ENCODE results near the gene PSMA5.

GRCh38 chr1:109356915-109357314 lies 69.3 kb downstream of the PSMA5 start:
- TF ChIP-seq, protein P1, sequence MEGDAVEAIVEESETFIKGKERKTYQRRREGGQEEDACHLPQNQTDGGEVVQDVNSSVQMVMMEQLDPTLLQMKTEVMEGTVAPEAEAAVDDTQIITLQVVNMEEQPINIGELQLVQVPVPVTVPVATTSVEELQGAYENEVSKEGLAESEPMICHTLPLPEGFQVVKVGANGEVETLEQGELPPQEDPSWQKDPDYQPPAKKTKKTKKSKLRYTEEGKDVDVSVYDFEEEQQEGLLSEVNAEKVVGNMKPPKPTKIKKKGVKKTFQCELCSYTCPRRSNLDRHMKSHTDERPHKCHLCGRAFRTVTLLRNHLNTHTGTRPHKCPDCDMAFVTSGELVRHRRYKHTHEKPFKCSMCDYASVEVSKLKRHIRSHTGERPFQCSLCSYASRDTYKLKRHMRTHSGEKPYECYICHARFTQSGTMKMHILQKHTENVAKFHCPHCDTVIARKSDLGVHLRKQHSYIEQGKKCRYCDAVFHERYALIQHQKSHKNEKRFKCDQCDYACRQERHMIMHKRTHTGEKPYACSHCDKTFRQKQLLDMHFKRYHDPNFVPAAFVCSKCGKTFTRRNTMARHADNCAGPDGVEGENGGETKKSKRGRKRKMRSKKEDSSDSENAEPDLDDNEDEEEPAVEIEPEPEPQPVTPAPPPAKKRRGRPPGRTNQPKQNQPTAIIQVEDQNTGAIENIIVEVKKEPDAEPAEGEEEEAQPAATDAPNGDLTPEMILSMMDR (IDR thresholded peaks at IDR 0.05; ENCODE audit: poor library complexity, severe bottlenecking) = no peak
- TF ChIP-seq TAF1 (IDR thresholded peaks at IDR 0.05; ENCODE audit: low read depth) (no peak), POLR2AphosphoS5 (IDR thresholded peaks at IDR 0.05) (no peak), MXI1 (conservative IDR thresholded peaks at IDR 0.05; ENCODE audit: poor library complexity, severe bottlenecking) (no peak), EP300 (conservative IDR thresholded peaks at IDR 0.05; ENCODE audit: poor library complexity, severe bottlenecking) (no peak)
- TF ChIP-seq, protein P2, sequence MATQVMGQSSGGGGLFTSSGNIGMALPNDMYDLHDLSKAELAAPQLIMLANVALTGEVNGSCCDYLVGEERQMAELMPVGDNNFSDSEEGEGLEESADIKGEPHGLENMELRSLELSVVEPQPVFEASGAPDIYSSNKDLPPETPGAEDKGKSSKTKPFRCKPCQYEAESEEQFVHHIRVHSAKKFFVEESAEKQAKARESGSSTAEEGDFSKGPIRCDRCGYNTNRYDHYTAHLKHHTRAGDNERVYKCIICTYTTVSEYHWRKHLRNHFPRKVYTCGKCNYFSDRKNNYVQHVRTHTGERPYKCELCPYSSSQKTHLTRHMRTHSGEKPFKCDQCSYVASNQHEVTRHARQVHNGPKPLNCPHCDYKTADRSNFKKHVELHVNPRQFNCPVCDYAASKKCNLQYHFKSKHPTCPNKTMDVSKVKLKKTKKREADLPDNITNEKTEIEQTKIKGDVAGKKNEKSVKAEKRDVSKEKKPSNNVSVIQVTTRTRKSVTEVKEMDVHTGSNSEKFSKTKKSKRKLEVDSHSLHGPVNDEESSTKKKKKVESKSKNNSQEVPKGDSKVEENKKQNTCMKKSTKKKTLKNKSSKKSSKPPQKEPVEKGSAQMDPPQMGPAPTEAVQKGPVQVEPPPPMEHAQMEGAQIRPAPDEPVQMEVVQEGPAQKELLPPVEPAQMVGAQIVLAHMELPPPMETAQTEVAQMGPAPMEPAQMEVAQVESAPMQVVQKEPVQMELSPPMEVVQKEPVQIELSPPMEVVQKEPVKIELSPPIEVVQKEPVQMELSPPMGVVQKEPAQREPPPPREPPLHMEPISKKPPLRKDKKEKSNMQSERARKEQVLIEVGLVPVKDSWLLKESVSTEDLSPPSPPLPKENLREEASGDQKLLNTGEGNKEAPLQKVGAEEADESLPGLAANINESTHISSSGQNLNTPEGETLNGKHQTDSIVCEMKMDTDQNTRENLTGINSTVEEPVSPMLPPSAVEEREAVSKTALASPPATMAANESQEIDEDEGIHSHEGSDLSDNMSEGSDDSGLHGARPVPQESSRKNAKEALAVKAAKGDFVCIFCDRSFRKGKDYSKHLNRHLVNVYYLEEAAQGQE (IDR thresholded peaks at IDR 0.05; ENCODE audit: borderline replicate concordance) = no peak

Measured in neural cell (in vitro differentiated cells).